Measurements from ENCODE around the gene TMPRSS6. TPM values are rescaled to one million over a fixed set of nuclear protein-coding genes. Genes with fewer than 3 reads are reported as not detected.

TMPRSS6 gene
- total RNA-seq, 1 donor from 2014 or later, result 0.53 TPM

- ATAC-seq (no peak), DNase-seq (no peak)
- no peak for TF ChIP-seq CTCF (IDR thresholded peaks at IDR 0.05)
- Histone ChIP-seq H3K27ac (no peak overlapping the region), H3K27me3 (ENCODE audit: low read depth) (no peaks in the 10 kb centered on the region), H3K4me3 (no peak overlapping the region), H3K36me3 (peaks cover 32% of the 10 kb centered on the region), H3K9me3 (no peaks in the 10 kb centered on the region), H3K4me1 (no peaks in the 10 kb centered on the region)
- intact Hi-C loops (cut with DNase I), result no loop called here
These were observed 48.5 kb downstream of the TMPRSS6 start for GRCh38 chr22:37060801-37061610.

GRCh38 chr22:37059876-37060449 lies 49.5 kb downstream of the TMPRSS6 start:
- Histone ChIP-seq H3K27ac (no peak overlapping the region), H3K4me3 (no peak overlapping the region), H3K4me1 (no peaks in the 10 kb centered on the region), H3K27me3 (ENCODE audit: low read depth) (no peaks in the 10 kb centered on the region), H3K9me3 (no peaks in the 10 kb centered on the region), H3K36me3 (peaks cover 42% of the 10 kb centered on the region)
- ATAC-seq (no peak), DNase-seq (no peak)
- intact Hi-C loops (cut with DNase I), result no loop called here
- TF ChIP-seq CTCF (IDR thresholded peaks at IDR 0.05), result no peak

- Histone ChIP-seq H3K9me3 (no peaks in the 10 kb centered on the region), H3K27ac (no peak overlapping the region), H3K4me3 (no peak overlapping the region), H3K27me3 (ENCODE audit: low read depth) (no peaks in the 10 kb centered on the region), H3K4me1 (no peaks in the 10 kb centered on the region), H3K36me3 (peaks cover 47% of the 10 kb centered on the region)
- no peak for ATAC-seq
- TF ChIP-seq CTCF (IDR thresholded peaks at IDR 0.05), result no peak
- DNase-seq, result no peak
- intact Hi-C loops (cut with DNase I), result no loop called here
These were observed 50.4 kb downstream of the TMPRSS6 start for GRCh38 chr22:37058917-37059701.

GRCh38 chr22:37057796-37058510 lies 51.6 kb downstream of the TMPRSS6 start:
- Histone ChIP-seq H3K27me3 (ENCODE audit: low read depth) (no peaks in the 10 kb centered on the region), H3K4me3 (no peak overlapping the region), H3K9me3 (no peaks in the 10 kb centered on the region), H3K4me1 (no peaks in the 10 kb centered on the region), H3K27ac (no peak overlapping the region), H3K36me3 (peaks cover 47% of the 10 kb centered on the region)
- TF ChIP-seq CTCF (IDR thresholded peaks at IDR 0.05), result no peak
- no peak for DNase-seq
- ATAC-seq, result no peak
- intact Hi-C loops (cut with DNase I), result no loop called here

GRCh38 chr22:37057226-37057625 lies 52.3 kb downstream of the TMPRSS6 start:
- Histone ChIP-seq H3K4me3 (no peak overlapping the region), H3K36me3 (peaks cover 47% of the 10 kb centered on the region), H3K27me3 (ENCODE audit: low read depth) (no peaks in the 10 kb centered on the region), H3K4me1 (peaks cover 7% of the 10 kb centered on the region), H3K27ac (no peak overlapping the region), H3K9me3 (no peaks in the 10 kb centered on the region)
- DNase-seq, result no peak
- intact Hi-C loops (cut with DNase I), result no loop called here
- no peak for TF ChIP-seq CTCF (IDR thresholded peaks at IDR 0.05)
- no peak for ATAC-seq
